ENCODE results near the gene S100A6.
"Not testable (repeated sequence)": the region's sequence is repeated elsewhere in the genome, so short reads cannot be mapped to it uniquely, and the experiment has no call there.

S100A6 gene

GRCh38 chr1:153535242-153536011, at the start of gene S100A6:
S100A6 (minus strand) TSS chr1:153535991; CDS start chr1:153535339, 652 bp downstream.
- Histone ChIP-seq H3K4me1 (ENCODE audit: control insufficient read depth, low read length) (peaks cover 6% of the 10 kb centered on the region; the same call in 1 of the 2 replicates), H3K79me2 (ENCODE audit: control insufficient read depth, low read length) (no peaks in the 10 kb centered on the region), H3K9me2 (replicated peaks; ENCODE audit: control insufficient read depth, low read length) (no peaks in the 10 kb centered on the region), H3K36me3 (ENCODE audit: control insufficient read depth, low read length) (no peaks in the 10 kb centered on the region), H3K4me3 (ENCODE audit: low read length) (peak within 1 kb of the TSS; percentile 48), H3F3A (ENCODE audit: control insufficient read depth, insufficient read depth) (no peaks in the 10 kb centered on the region), H3K27ac (ENCODE audit: low read depth, low read length) (no peak within 1 kb of the TSS), H3K9me3 (ENCODE audit: control insufficient read depth, insufficient read depth, low read length) (no peaks in the 10 kb centered on the region), H3K4me2 (ENCODE audit: low read length) (peak within 1 kb of the TSS; percentile 62), H4K20me1 (ENCODE audit: control insufficient read depth, insufficient read depth, low read depth, low read length) (no peaks in the 10 kb centered on the region), H3K27me3 (ENCODE audit: control insufficient read depth, low read length) (peaks cover 35% of the 10 kb centered on the region)
- TF ChIP-seq CTCF (IDR thresholded peaks at IDR 0.05; ENCODE audit: low read depth, low read length, poor library complexity, severe bottlenecking) (no peak), EZH2phosphoT487 (IDR thresholded peaks at IDR 0.05; ENCODE audit: borderline replicate concordance, low read length) (no peak)

GRCh38 chr1:153585006-153585405, 49.2 kb upstream of the S100A6 start:
- Histone ChIP-seq H3F3A (ENCODE audit: control insufficient read depth, insufficient read depth) (no peaks in the 10 kb centered on the region), H3K9me2 (replicated peaks; ENCODE audit: control insufficient read depth, low read length) (no peaks in the 10 kb centered on the region), H3K4me2 (ENCODE audit: low read length) (no peak overlapping the region), H3K36me3 (ENCODE audit: control insufficient read depth, low read length) (no peaks in the 10 kb centered on the region), H3K9me3 (ENCODE audit: control insufficient read depth, insufficient read depth, low read length) (no peaks in the 10 kb centered on the region), H3K79me2 (ENCODE audit: control insufficient read depth, low read length) (no peaks in the 10 kb centered on the region), H3K27me3 (ENCODE audit: control insufficient read depth, low read length) (no peaks in the 10 kb centered on the region; the same call in none of the 2 replicates), H3K27ac (ENCODE audit: low read depth, low read length) (no peak overlapping the region), H4K20me1 (ENCODE audit: control insufficient read depth, insufficient read depth, low read depth, low read length) (no peaks in the 10 kb centered on the region), H3K4me3 (ENCODE audit: low read length) (no peak overlapping the region), H3K4me1 (ENCODE audit: control insufficient read depth, low read length) (peaks cover 6% of the 10 kb centered on the region)
- no peak for TF ChIP-seq CTCF (IDR thresholded peaks at IDR 0.05; ENCODE audit: low read depth, low read length, poor library complexity, severe bottlenecking)
- TF ChIP-seq EZH2phosphoT487 (IDR thresholded peaks at IDR 0.05; ENCODE audit: borderline replicate concordance, low read length): no peak

DNA sequence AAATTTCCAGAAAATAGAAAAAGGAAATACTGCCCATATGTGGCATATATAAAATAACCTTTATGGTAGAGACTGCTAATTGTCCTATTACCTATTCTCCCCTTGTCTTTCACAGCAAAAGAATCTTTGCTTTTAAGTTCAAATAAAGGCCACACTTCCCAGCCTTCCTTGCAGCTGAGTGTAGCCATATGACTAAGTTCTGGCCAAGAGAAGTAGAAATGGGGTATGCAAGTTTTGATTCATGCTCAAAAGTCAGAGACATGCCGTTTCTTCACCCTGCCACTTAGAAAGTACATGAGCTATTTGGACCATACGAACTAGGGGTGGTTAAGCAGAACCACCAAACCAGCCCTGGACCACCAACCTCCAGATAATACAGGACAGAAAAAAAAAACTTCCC, 48.2 kb upstream of the S100A6 start:
- H3K79me2 ChIP-seq (ENCODE audit: control insufficient read depth, low read length): no peaks in the 10 kb centered on the region
- H3K27me3 ChIP-seq (ENCODE audit: control insufficient read depth, low read length): peaks cover 5% of the 10 kb centered on the region
- H3K9me3 ChIP-seq (ENCODE audit: control insufficient read depth, insufficient read depth, low read length): no peaks in the 10 kb centered on the region
- no peaks in the 10 kb centered on the region for H3K36me3 ChIP-seq (ENCODE audit: control insufficient read depth, low read length)
- H3F3A ChIP-seq (ENCODE audit: control insufficient read depth, insufficient read depth): no peaks in the 10 kb centered on the region
- H4K20me1 ChIP-seq (ENCODE audit: control insufficient read depth, insufficient read depth, low read depth, low read length): no peaks in the 10 kb centered on the region
- H3K4me2 ChIP-seq (ENCODE audit: low read length): no peak overlapping the region
- no peak overlapping the region for H3K4me3 ChIP-seq (ENCODE audit: low read length)
- no peak overlapping the region for H3K27ac ChIP-seq (ENCODE audit: low read depth, low read length)
- TF ChIP-seq CTCF (IDR thresholded peaks at IDR 0.05; ENCODE audit: low read depth, low read length, poor library complexity, severe bottlenecking) (no peak), EZH2phosphoT487 (IDR thresholded peaks at IDR 0.05; ENCODE audit: borderline replicate concordance, low read length) (no peak)
- H3K9me2 ChIP-seq (replicated peaks; ENCODE audit: control insufficient read depth, low read length): no peaks in the 10 kb centered on the region
- H3K4me1 ChIP-seq (ENCODE audit: control insufficient read depth, low read length): peaks cover 6% of the 10 kb centered on the region

DNA sequence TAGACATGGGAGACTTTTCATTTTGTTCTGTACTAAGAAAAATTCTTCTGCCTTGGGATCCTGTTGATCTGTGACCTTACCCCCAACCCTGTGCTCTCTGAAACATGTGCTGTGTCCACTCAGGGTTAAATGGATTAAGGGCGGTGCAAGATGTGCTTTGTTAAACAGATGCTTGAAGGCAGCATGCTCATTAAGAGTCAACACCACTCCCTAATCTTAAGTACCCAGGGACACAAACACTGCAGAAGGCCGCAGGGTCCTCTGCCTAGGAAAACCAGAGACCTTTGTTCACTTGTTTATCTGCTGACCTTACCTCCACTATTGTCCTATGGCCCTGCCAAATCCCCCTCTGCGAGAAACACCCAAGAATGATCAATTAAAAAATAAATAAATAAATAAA, 47.7 kb upstream of the S100A6 start:
- not testable (repeated sequence) for H3K9me2 ChIP-seq (replicated peaks; ENCODE audit: control insufficient read depth, low read length); H4K20me1 ChIP-seq (ENCODE audit: control insufficient read depth, insufficient read depth, low read depth, low read length); H3F3A ChIP-seq (ENCODE audit: control insufficient read depth, insufficient read depth); H3K79me2 ChIP-seq (ENCODE audit: control insufficient read depth, low read length); H3K4me3 ChIP-seq (ENCODE audit: low read length); H3K36me3 ChIP-seq (ENCODE audit: control insufficient read depth, low read length); H3K4me2 ChIP-seq (ENCODE audit: low read length); H3K9me3 ChIP-seq (ENCODE audit: control insufficient read depth, insufficient read depth, low read length); H3K27me3 ChIP-seq (ENCODE audit: control insufficient read depth, low read length); H3K27ac ChIP-seq (ENCODE audit: low read depth, low read length); H3K4me1 ChIP-seq (ENCODE audit: control insufficient read depth, low read length)

- not testable (repeated sequence) for H3K79me2 ChIP-seq (ENCODE audit: control insufficient read depth, low read length); H4K20me1 ChIP-seq (ENCODE audit: control insufficient read depth, insufficient read depth, low read depth, low read length); H3K4me1 ChIP-seq (ENCODE audit: control insufficient read depth, low read length); H3K27ac ChIP-seq (ENCODE audit: low read depth, low read length); H3F3A ChIP-seq (ENCODE audit: control insufficient read depth, insufficient read depth); H3K9me2 ChIP-seq (replicated peaks; ENCODE audit: control insufficient read depth, low read length); H3K36me3 ChIP-seq (ENCODE audit: control insufficient read depth, low read length); H3K4me3 ChIP-seq (ENCODE audit: low read length); H3K9me3 ChIP-seq (ENCODE audit: control insufficient read depth, insufficient read depth, low read length); H3K4me2 ChIP-seq (ENCODE audit: low read length)
- peaks cover 16% of the 10 kb centered on the region for H3K27me3 ChIP-seq (ENCODE audit: control insufficient read depth, low read length)
Measured at GRCh38 chr1:153582836-153583235, 47.0 kb upstream of the S100A6 start.

All from DOHH2 (cell line).